Parathyroid adenoma (tissue), 2 donors: ENCODE results near the gene CDKL5.

ENCODE experiments used
- H2AFZ ChIP-seq: fragments of 300-600 bp; sonication (generic); one replicate; pipeline ENCODE4 v1.7.0; 2017; ENCODE audit warnings: antibody characterized with exemption, mild to moderate bottlenecking
- H3K27ac ChIP-seq: fragments of 300-600 bp; sonication (generic); one replicate; pipeline ENCODE4 v1.7.0; 2017
- H3K27me3 ChIP-seq: fragments of 300-600 bp; sonication (generic); one replicate; pipeline ENCODE4 v1.7.0; 2017; ENCODE audit warnings: low read length; ENCODE audit not compliant: control insufficient read depth, insufficient read depth
- H3K36me3 ChIP-seq: fragments of 300-600 bp; sonication (generic); one replicate; pipeline ENCODE4 v1.7.0; 2017; ENCODE audit warnings: low read length; ENCODE audit not compliant: control insufficient read depth, insufficient read depth
- H3K4me1 ChIP-seq: fragments of 300-600 bp; sonication (generic); one replicate; pipeline ENCODE4 v1.7.0; 2017; ENCODE audit warnings: control low read depth
- H3K4me2 ChIP-seq: fragments of 300-600 bp; sonication (generic); one replicate; pipeline ENCODE4 v1.7.0; 2017; ENCODE audit warnings: low read length
- H3K4me3 ChIP-seq: fragments of 300-600 bp; sonication (generic); one replicate; pipeline ENCODE4 v1.7.0; 2017; ENCODE audit warnings: low read depth, low read length
- H3K79me2 ChIP-seq: fragments of 300-600 bp; sonication (generic); one replicate; pipeline ENCODE4 v1.7.0; 2017; ENCODE audit warnings: control low read depth
- H3K9ac ChIP-seq: fragments of 300-600 bp; sonication (generic); one replicate; pipeline ENCODE4 v1.7.0; 2017; ENCODE audit warnings: mild to moderate bottlenecking
- H3K9me3 ChIP-seq: fragments of 300-600 bp; sonication (generic); one replicate; pipeline ENCODE4 v1.7.0; 2017; ENCODE audit warnings: low read length; ENCODE audit not compliant: control insufficient read depth
- CTCF ChIP-seq: fragments of 300-600 bp; sonication (generic); IDR thresholded peaks from one replicate; pipeline ENCODE4 v1.7.0; 2017; ENCODE audit warnings: antibody characterized with exemption, mild to moderate bottlenecking
- donor health status: primary hyperparathyroidism.

CDKL5 gene

GRCh38 chrX:18654875-18655836 lies 229.7 kb downstream of the CDKL5 start:
- no peak overlapping the region for H2AFZ ChIP-seq
- H3K79me2 ChIP-seq, result no peaks in the 10 kb centered on the region
- H3K4me3 ChIP-seq, result no peak overlapping the region
- TF ChIP-seq CTCF, result no peak
- H3K4me2 ChIP-seq, result no peak overlapping the region
- H3K9ac ChIP-seq, result no peak overlapping the region
- no peaks in the 10 kb centered on the region for H3K36me3 ChIP-seq
- no peaks in the 10 kb centered on the region for H3K27me3 ChIP-seq
- no peaks in the 10 kb centered on the region for H3K4me1 ChIP-seq
- H3K27ac ChIP-seq, result no peak overlapping the region
- no peaks in the 10 kb centered on the region for H3K9me3 ChIP-seq

DNA sequence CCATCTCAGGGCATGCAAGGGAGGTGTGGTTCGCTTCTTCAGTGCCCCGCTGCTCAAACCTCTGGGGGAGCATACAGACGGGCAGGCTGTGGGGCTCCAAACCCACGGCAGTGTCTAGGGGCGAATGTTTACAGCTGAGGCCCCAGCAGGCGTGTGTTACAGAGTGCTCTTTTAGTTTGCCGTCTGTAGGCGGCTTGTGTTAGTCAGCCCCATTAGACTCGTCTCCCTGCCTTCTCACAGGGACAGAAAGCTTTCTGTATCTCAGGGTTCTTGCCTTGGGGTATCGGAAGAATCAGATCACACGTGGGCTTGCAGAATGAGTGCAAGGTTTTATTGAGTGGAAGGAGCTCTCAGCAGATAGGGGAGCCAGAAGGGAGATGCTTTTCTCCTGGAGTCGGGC lies 235.9 kb downstream of the CDKL5 start:
- no peak overlapping the region for H3K27ac ChIP-seq
- H3K4me3 ChIP-seq, result no peak overlapping the region
- H3K4me2 ChIP-seq, result no peak overlapping the region
- H2AFZ ChIP-seq, result no peak overlapping the region
- H3K4me1 ChIP-seq, result no peaks in the 10 kb centered on the region
- no peaks in the 10 kb centered on the region for H3K79me2 ChIP-seq
- no peaks in the 10 kb centered on the region for H3K9me3 ChIP-seq
- H3K9ac ChIP-seq, result no peak overlapping the region
- TF ChIP-seq CTCF, result no peak
- H3K36me3 ChIP-seq, result no peaks in the 10 kb centered on the region
- no peaks in the 10 kb centered on the region for H3K27me3 ChIP-seq

DNA sequence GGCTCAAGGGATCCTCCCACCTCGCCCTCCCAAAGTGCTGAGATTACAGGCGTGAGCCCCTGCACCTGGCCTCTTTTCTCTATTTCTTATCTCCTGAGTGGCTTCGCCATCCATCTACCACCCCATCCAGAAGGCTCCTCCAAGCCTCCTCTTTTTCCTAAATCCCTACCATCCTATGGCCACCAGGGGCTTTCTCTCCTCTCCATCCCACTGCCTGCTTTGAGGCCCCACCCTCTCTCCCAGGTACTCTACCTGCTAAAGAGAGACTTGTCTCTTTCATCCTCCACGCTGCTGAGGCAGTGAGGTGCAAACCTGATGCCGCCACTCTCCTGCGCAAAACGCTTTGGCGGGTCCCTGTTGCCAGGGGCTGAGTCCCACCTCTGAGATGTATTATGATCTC lies 239.5 kb downstream of the CDKL5 start:
- Histone ChIP-seq H3K27me3 (no peaks in the 10 kb centered on the region), H3K4me2 (no peak overlapping the region), H3K27ac (no peak overlapping the region), H3K36me3 (no peaks in the 10 kb centered on the region), H3K9ac (no peak overlapping the region), H3K9me3 (no peaks in the 10 kb centered on the region), H2AFZ (no peak overlapping the region), H3K79me2 (no peaks in the 10 kb centered on the region), H3K4me3 (no peak overlapping the region), H3K4me1 (no peaks in the 10 kb centered on the region)
- no peak for TF ChIP-seq CTCF

GRCh38 chrX:18666614-18667013 lies 241.2 kb downstream of the CDKL5 start:
- Histone ChIP-seq H3K9ac (no peak overlapping the region), H3K4me3 (no peak overlapping the region), H3K27me3 (no peaks in the 10 kb centered on the region), H2AFZ (no peak overlapping the region), H3K4me1 (no peaks in the 10 kb centered on the region), H3K9me3 (no peaks in the 10 kb centered on the region), H3K79me2 (no peaks in the 10 kb centered on the region), H3K27ac (no peak overlapping the region), H3K36me3 (no peaks in the 10 kb centered on the region), H3K4me2 (no peak overlapping the region)
- TF ChIP-seq CTCF, result no peak
